NCI-H460 (cell line): ENCODE results near the gene JKAMP. TPM values are rescaled to one million over a fixed set of nuclear protein-coding genes. Genes with fewer than 3 reads are reported as not detected.

ENCODE experiments used
- DNase-seq: peaks from one replicate; pipeline ENCODE4 v3.0.0-alpha.2; 2016; ENCODE audit warnings: low read depth; ENCODE audit errors: extremely low read depth
- total RNA-seq: library from RNA; depleted of rRNA; stranded (reverse); fragments of >200 nt; shearing (Covaris generic); gene quantifications from 2 replicates; pipeline ENCODE4 v1.2.3, GENCODE V29; 2014; rRNA removed

JKAMP gene
- total RNA-seq, 1 experiment from 2014 or later: 149 TPM

DNA sequence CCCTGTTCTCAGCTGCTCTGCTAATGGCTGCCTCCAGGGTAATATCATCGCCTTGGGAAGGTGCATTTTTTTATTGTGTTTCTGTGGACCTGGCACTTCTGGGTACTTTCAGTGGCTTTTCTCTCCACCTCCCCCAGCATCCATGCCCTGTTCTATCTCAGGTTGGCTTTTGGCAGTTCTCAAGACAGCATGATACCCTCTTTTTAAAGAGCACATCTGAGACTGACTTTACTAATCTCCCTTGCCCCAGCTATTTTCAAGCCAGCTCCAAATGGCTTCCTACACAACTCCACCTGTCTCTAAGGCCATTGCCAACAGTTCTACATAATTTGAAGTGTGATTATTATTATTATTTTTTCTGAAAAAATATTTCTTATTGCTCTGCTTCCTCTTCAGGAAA lies 53.2 kb downstream of the JKAMP start:
- no peak for DNase-seq

DNA sequence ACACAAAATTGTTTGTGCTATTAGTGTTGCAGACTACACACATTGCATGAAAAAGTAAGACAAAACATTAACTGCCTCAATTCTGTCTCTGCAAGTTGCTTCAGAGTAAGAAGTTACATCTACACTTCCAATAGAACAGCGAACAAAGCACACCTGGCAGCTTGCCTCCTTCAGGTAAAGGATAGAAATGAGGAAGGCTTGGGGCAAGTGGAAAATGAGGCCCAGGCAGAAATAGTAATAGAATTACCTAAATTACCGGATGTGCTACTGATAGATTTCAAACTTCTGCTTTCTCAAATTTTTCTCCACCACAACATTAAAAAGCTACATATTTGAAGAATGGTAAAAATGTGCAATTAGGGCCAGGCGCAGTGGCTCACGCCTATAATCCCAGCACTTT lies 54.6 kb downstream of the JKAMP start:
- no peak for DNase-seq

DNA sequence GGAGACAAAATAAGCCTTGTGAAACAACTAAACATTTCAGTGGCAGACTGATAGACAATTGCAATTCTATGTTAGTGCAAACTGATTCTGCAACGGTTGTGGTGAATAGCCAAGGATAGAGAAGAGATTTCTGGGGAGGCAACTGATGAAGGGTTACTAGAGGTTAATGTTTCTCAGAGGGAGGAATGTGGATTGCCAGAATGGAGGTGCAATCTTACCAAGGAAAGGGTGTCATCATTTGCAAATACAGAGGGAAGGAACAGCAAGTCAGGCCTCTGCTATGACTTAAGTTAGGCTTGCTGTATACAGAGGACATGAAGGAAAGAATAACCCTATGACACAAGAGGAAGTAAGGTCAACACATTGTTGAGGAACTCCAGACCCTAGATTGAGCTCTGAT lies 56.5 kb downstream of the JKAMP start:
- no peak for DNase-seq

GRCh38 chr14:59541731-59542130 lies 57.4 kb downstream of the JKAMP start:
- DNase-seq: no peak

GRCh38 chr14:59543873-59544272 lies 59.6 kb downstream of the JKAMP start:
- DNase-seq: no peak

- no peak for DNase-seq
Observed at GRCh38 chr14:59547310-59547709, 63.0 kb downstream of the JKAMP start.

Other genes starting within 250 kb of the JKAMP start
- 6.7 and 9.1 TPM in 2 replicates for gene GPR135, start 19.1 kb upstream of the JKAMP start, total RNA-seq
- gene L3HYPDH, start 109 bp upstream of the JKAMP start, total RNA-seq: 87.8 and 96.2 TPM in 2 replicates
- 0.12 TPM in 1 of 2 replicates, not detected in the other for gene CCDC175, start 92.3 kb downstream of the JKAMP start, total RNA-seq